Hematopoietic multipotent progenitor cell treated with erythropoietin and hydrocortisone succinate and interleukin-3 and kit ligand, for 17 days (in vitro differentiated cells): ENCODE results near the gene ZSWIM9.
A peak's percentile ranks its signal among the peaks of the same experiment; 100 is the strongest.

ENCODE experiments used
- DNase-seq: peaks from one replicate; pipeline ENCODE4 v3.0.0-alpha.2; 2015; ENCODE audit warnings: low spot score

ZSWIM9 gene

GRCh38 chr19:48175578-48175977, 5.1 kb downstream of the ZSWIM9 start:
- DNase-seq: no peak

DNA sequence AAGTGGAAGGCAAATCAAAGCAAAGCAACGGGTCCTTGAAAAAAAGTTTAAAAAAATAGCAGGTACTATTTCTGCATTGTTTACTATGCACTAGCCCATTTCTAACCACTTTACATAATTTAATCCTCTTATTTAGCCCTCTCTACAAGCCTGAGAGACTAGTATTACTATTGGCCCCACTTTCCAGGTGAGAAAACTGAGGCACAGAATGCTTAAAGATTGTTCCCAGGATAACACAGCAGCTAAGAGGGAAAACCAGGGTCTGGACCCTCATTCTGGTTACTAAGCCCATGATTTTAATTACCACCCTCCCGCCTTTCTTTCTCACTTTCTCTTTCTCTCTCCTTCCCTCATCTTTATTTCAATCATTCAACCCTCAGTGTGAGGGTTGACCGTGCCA, 5.7 kb downstream of the ZSWIM9 start:
- no peak for DNase-seq

DNA sequence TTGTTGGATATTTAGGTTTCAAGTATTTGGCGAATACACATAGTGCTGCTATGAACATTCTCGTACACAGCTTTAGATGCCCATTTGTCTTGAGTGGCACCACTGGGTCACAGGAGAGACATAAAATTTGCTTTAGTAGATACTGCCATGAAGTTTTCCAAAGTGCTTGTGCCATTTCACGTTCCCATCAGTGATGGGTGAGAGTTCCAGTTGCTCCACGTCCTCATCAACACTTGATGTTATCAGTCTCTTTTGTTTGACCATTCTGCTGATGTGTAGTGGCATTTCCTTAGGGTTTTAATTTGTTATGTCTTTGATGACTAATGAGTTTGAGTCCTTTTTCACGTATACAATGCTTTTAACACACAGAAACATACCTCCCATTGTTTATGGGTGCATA, 11.0 kb downstream of the ZSWIM9 start:
- DNase-seq: no peak

- no peak for DNase-seq
Observed at GRCh38 chr19:48182434-48182833, 12.0 kb downstream of the ZSWIM9 start.

DNA sequence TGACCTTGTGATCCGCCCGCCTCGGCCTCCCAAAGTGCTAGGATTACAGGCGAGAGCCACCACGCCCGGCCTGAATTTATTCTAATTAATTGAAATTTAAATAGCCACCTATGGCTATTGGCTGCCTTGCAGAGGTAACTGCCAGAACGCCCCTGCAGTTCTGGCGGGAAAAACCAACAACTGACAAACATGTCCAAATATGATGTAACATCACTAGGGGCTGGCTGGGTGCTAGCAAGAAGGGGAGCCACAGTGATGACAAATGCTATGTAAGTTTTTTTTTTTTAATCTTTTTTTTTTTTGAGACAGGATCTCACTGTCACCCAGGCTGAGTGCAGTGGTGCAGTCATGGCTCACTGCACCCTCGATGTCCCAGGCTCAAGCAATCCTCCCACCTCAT, 12.9 kb downstream of the ZSWIM9 start:
- no peak for DNase-seq

DNA sequence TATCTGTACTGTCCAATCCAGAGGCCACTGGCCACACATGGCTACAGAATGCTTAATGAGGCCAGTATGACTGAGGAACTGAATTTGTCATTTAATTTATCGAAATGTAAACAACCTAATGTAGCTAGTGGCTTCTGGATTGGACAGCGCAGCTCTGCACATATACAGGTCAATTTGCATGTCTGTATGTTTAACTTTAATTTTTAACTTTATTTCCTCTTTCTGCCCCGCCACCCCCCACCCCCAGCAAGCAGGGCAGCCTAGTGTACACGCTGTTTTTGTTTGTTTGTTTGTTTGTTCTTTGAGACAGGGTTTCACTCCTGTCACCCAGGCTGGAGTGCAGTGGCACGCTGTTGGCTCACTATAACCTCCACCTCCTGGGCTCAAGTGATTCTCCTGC, 15.5 kb downstream of the ZSWIM9 start:
- DNase-seq: no peak

DNA sequence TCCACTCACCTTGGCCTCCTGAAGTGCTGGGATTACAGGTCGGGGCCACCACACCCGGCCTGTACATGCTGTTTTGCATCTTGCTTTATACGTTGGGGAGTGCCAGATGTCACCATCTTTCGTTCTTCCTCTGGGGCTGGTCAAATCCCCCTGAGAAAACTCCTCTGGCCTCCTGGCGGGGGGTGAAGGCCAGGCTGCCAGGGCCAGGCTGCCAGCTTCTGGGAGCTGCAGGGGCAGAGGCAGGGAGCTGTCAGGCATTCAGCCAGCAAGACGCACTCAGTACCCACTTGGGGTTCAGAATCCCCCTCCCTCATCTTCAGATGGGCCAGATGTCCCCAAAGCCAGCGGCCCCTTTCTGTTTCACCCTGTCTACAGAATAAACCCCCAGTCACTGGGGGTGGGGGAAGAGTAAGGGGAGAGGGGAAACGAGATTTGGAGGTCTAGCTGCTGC, 16.1 kb downstream of the ZSWIM9 start:
- DNase-seq: no peak

DNA sequence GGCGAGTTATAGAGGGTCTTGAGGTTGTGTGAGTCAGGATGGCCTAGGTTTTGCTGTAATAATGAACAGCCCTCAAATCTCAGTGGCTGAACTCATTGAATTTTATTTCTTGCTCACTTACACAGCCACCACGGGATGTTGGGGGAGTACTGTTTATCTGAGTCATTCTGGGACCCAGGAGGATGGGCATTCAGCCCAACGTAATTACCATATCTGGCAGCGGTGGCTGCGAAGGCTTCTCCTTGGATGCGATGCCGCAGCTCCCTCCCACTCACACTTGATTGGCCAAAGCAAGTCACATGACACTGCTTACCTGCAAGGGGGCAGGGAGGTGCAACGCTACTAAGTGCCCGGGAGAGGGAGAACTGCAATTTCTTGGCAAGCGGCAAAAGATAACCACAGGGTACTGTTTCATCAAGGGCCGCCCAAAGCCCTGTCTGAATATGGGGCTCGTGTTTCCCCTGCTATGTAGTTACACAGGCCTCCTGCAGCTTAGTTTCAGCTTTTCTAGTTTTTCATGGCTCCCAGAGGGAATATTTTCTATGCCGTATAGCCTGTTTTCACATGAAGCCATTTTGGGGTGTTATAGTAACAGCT, 19.9 kb downstream of the ZSWIM9 start:
- DNase-seq: peak; percentile 42

GRCh38 chr19:48190885-48191284, 20.4 kb downstream of the ZSWIM9 start:
- no peak for DNase-seq

- no peak for DNase-seq
Observed at GRCh38 chr19:48192750-48193149, 22.3 kb downstream of the ZSWIM9 start.

DNA sequence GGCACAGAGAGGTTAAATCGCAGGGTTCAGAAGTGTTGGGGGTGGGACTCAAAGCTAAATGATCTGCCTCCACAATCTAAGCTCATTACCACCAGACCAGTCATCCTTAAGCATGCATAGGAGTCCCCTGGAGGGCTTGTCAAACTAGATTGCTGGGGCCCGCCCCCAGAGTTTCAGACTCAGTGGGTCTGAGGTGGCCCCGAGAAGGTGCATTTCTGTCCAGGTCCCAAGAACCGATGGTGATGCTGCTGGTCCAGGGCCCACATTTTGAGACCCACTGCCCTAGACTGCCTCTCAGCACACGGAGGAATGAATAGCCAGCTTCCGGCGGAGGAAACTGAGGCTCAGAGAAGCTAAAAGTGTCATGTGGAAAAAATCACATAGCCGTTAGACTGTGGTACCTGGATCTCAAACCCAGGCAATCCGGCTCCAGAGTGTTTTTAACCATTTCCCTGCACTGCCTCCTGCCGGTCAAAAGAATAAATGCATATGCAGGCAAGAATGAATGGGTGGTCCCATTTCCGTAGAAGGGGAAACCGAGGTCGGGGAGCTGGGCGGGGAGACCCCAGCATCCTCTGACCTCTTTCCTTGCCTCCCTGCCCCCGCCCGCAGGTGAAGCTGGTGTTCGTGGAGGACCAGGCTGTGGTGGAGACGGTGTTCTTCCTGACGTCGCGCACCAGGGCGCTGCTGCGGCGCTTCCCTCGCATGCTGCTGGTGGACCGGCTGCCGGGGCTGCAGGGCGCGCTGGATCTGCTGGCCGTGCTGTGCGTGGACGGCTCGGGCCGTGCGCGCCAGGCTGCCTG, 23.8 kb downstream of the ZSWIM9 start:
- DNase-seq: peak; percentile 27

DNA sequence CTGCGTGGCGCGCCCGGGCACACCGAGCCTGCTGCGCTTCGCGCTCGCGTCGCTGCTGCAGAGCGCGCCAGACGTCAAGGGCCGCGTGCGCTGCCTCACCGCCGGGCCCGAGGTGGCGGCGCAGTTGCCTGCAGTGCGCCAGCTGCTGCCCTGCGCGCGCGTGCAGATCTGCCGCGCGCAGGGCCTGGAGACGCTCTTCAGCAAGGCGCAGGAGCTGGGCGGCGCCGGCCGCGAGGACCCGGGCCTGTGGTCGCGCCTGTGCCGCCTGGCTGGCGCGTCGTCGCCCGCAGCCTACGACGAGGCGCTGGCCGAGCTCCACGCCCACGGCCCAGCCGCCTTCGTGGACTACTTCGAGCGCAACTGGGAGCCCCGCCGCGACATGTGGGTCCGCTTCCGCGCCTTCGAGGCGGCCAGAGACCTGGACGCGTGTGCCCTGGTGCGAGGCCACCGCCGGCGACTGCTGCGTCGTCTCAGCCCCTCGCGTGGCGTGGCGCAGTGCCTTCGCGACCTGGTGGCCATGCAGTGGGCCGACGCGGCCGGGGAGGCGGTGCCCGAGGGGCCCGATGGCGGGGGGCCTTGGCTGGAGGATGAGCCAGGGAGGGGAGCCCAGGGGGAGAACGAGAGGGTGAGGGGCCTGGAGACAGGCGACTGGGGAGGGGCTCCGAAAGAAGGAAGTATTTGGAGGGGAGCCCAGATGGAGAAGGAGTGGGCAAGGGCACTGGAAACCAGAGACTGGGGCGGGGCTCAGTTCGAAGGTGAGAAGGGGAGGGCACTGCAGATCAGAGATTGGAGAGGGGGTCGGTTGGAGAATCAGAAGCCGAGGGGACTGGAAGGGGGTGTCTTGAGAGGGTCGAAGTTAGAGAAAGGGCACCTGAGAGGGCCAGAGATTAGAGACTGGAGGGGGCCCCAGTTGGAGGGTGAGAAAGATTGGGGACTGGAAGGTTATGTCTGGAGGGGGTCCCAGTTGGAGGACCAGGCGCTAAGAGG, 24.7 kb downstream of the ZSWIM9 start:
- no peak for DNase-seq

DNA sequence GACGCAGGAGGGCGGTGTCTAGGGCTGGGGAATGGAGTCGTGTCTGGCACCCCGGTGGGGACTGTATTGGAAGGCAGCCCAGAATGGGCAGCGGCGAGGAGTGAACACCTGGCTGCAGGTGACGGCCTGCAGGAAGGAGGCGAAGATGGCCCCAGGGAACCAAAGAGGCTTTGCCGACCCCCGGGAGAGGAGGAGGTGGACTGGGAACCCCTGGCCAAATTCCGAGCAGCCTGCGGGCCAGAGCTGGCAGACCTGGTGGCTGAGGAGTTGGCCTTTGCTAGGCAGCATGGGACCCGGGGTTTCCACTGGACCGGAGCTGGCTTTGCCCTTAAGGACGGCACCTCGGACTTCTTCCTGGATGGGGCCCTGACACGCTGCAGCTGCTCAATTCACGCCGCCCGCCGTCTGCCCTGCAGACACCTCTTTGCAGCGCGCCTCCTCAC, 25.9 kb downstream of the ZSWIM9 start:
- no peak for DNase-seq

DNA sequence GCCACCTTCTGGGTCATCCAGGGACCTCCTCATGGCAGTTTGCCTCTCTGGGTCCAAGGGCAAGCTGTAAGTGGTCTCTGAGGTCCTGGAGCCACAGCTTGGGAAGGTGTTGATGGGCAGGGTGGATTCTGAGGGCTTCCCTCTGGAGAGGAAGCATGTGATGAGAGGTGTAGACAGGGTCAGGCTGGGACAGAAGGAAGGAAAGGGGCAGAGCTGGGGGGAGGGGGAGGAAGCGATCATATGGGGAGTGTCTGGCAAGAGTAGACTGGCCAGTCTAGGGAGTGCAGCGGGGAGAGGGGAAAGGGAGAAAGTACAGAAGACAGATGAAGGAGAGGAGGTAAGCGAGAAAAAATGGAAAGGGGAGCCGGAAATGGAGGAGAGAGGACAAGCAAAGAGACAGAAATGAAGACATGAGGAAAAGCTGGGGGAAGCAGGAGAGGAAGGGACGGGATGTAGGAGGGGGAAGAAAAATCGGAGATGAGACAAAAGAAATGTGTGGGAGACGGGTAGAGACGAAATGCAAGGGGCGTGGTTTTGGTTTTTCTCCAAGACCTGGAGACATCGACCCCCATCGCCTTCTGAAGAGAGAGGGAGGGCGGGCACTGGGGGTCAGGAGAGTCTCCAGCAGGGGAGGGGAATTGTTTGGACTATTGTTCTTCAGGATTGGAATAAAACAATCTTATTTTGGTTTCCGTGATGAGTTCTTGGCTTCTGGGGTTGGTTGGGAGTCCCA, 26.6 kb downstream of the ZSWIM9 start:
- DNase-seq: no peak

DNA sequence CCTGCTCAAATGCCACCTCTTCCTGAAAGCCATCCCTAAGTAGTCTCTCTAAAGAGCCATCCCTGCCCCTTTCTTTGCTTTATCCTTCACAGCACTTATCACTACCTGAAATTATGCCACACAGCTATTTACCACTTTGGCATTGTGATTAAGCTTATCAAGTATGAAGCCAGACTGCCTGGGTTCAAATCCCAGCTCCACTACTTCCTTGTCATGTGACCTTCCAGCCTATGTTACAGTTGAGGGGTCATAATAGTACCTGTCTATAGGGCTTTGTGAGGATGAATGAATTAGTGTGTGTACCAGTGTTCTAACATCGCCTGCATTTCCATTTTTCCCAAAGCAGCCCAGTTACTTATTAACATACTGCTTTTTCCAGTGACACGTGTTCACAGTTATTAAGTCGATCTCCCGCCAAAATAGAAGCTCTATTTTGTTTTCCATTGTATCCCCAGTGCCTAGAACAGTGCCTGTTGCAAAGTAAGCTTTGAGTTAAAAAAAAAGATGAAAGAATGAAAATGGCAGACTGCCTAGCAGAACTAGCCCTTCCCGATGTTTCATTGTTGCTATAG, 32.8 kb downstream of the ZSWIM9 start:
- no peak for DNase-seq

DNA sequence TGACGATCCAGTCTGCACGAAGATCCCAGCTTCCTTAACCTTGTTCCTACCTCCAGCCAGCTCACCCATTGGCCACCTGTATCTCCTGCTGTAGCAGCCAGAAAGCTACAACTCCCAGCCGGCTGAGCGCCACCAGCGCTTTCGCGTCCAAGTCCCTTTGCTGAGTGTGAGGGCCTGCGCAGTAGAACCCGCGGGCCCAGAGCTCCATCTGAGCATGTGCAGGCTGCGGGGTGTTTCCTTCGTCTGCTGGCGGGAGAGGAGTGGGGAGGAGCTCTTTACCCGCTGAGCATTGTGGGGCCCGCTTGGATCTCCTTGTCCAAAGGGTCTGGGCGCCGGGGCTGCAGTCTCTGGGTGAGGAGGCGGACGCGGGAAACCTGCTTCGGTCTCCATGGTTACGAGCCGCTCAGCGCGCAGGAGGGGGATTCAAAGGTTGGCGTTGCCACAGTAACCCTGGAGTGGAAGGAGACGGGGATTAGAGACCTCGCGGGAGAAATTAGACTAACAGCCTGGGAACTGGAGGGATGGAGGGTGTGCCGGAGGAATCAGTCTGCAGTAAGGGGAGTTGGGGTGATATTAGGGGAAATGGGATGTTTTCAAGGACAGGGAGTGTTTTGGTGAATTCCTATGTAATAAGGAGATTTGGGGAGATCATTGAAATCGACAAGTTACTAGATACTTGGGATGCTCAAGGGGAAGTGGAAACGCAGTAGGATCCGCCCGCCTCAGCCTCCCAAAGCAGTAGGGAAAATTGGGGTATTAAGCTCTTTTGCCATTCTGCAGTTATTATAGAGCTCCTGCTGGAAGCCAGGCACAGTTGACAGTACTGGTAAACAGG, 33.5 kb downstream of the ZSWIM9 start:
- peak; percentile 84 for DNase-seq

GRCh38 chr19:48206397-48207093, 36.1 kb downstream of the ZSWIM9 start:
- peak; percentile 58 for DNase-seq

- DNase-seq: no peak
Observed at GRCh38 chr19:48210005-48210404, 39.5 kb downstream of the ZSWIM9 start.

DNA sequence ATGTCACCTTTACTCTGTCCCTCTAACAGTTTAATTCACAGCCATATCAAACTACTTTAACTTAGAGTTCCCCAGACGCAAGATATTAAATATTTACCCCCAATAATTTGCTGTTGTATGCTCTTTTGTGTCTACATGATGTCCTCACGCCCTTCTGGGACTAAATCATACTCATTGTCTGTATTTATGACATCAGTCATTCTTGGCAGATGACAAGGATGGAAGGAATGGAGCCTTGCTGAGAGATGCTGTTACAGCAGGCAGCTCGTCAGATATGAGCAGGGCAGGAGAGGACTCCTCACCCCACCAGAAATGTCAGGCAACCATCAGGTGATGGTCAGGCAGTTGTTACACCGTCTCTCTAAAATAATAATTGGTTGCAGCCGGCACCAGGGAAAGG, 43.5 kb downstream of the ZSWIM9 start:
- no peak for DNase-seq

DNA sequence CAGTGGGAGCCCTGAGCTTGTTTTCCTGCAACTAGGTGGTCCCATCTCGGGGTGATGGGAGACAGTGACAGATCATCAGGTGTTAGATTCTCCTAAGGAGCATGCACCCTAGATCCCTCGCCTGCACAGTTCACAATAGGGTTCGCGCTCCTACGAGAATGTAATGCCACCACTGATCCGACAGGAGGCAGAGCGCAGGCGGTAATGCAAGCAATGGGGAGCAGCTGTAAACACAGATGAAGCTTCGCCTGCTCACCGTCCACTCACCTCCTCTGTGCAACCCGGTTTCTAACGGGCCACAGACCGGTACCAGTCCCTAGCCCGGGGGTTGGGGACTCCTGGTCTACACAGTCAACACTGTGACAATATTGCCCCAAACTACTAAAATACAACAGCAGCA, 46.5 kb downstream of the ZSWIM9 start:
- DNase-seq: no peak
